Measurements from ENCODE around the gene TSPAN17.

TSPAN17 gene

GRCh38 chr5:176660860-176661641 is 13.8 kb downstream of the TSPAN17 start:
- DNase-seq (ENCODE audit: insufficient read length, low spot score) (peak; percentile 98), FAIRE-seq (no peak)
- TF ChIP-seq CTCF (IDR thresholded peaks at IDR 0.05; ENCODE audit: insufficient read depth, missing control alignments), result peak; percentile 87

GRCh38 chr5:176661676-176662075 is 14.4 kb downstream of the TSPAN17 start:
- no peak for TF ChIP-seq CTCF (IDR thresholded peaks at IDR 0.05; ENCODE audit: insufficient read depth, missing control alignments)
- DNase-seq (ENCODE audit: insufficient read length, low spot score) (no peak), FAIRE-seq (no peak)

GRCh38 chr5:176662371-176663333 is 15.4 kb downstream of the TSPAN17 start:
- DNase-seq (ENCODE audit: insufficient read length, low spot score) (no peak), FAIRE-seq (no peak)
- no peak for TF ChIP-seq CTCF (IDR thresholded peaks at IDR 0.05; ENCODE audit: insufficient read depth, missing control alignments)

GRCh38 chr5:176663566-176663965 is 16.3 kb downstream of the TSPAN17 start:
- DNase-seq (ENCODE audit: insufficient read length, low spot score) (no peak), FAIRE-seq (no peak)
- TF ChIP-seq CTCF (IDR thresholded peaks at IDR 0.05; ENCODE audit: insufficient read depth, missing control alignments), result no peak

GRCh38 chr5:176664479-176664878 is 17.2 kb downstream of the TSPAN17 start:
- no peak for TF ChIP-seq CTCF (IDR thresholded peaks at IDR 0.05; ENCODE audit: insufficient read depth, missing control alignments)
- no peak for FAIRE-seq
- DNase-seq (ENCODE audit: insufficient read length, low spot score), result no peak

GRCh38 chr5:176664886-176665285 is 17.6 kb downstream of the TSPAN17 start:
- DNase-seq (ENCODE audit: insufficient read length, low spot score), result no peak
- TF ChIP-seq CTCF (IDR thresholded peaks at IDR 0.05; ENCODE audit: insufficient read depth, missing control alignments), result no peak
- FAIRE-seq, result no peak
